GM20000 (cell line): ENCODE results near the gene ORM2.

Experiments
- DNase-seq: peaks from one replicate; pipeline ENCODE4 v3.0.0; 2012; ENCODE audit warnings: low spot score
- CTCF ChIP-seq: IDR thresholded peaks from 2 replicates; pipeline ENCODE4 v1.5.1; 2012; ENCODE audit warnings: mild to moderate bottlenecking, control low read depth; ENCODE audit errors: extremely low read depth, missing control alignments

Gene ORM2

GRCh38 chr9:114311571-114312512 is 17.8 kb upstream of the ORM2 start:
- no peak for TF ChIP-seq CTCF
- no peak for DNase-seq

- TF ChIP-seq CTCF: no peak
- DNase-seq: no peak
Observed at GRCh38 chr9:114312513-114312875, 17.2 kb upstream of the ORM2 start.

GRCh38 chr9:114313186-114313585 is 16.5 kb upstream of the ORM2 start:
- DNase-seq: no peak
- TF ChIP-seq CTCF: no peak

- no peak for DNase-seq
- TF ChIP-seq CTCF: no peak
Observed at GRCh38 chr9:114314256-114314867, 15.3 kb upstream of the ORM2 start.

GRCh38 chr9:114314881-114315722 is 14.6 kb upstream of the ORM2 start:
- no peak for TF ChIP-seq CTCF
- no peak for DNase-seq

- TF ChIP-seq CTCF: no peak
- DNase-seq: no peak
Observed at GRCh38 chr9:114315723-114316363, 13.8 kb upstream of the ORM2 start.
